ENCODE measurements around the gene MAB21L1. TPM values are rescaled to one million over a fixed set of nuclear protein-coding genes. Genes with fewer than 3 reads are reported as not detected.

MAB21L1 gene
- total and polyA plus RNA-seq, 2 of the 8 experiments (the other 6 are each of a cell fraction or from before 2014, with no cell fraction given), result not detected

- TF ChIP-seq BACH1 (IDR thresholded peaks at IDR 0.05; ENCODE audit: low read length) (peak; percentile 91), SIX5 (IDR thresholded peaks at IDR 0.05; ENCODE audit: low read depth, low read length) (no peak), SIN3A (conservative IDR thresholded peaks at IDR 0.05 in 1 of 2, IDR thresholded peaks at IDR 0.05 in 1 of 2; ENCODE audit: low read depth in 1 of 2, low read length in 2 of 2) (0 out of 4 replicates have a peak, but pooled peaks of 1 of the 2 experiments have one; percentile 43), SRF (IDR thresholded peaks at IDR 0.05; ENCODE audit: low read depth, low read length) (no peak), TAF7 (optimal IDR thresholded peaks at IDR 0.05; ENCODE audit: borderline replicate concordance, low read depth, low read length) (peak; percentile 39), CBX8 (IDR thresholded peaks at IDR 0.05; ENCODE audit: borderline replicate concordance, low read depth, low read length) (no peak), CREB1 (IDR thresholded peaks at IDR 0.05) (no peak), CTCF (IDR thresholded peaks at IDR 0.05; ENCODE audit: control extremely low read depth in 1 of 3, insufficient read depth in 1 of 3, low read depth in 1 of 3, low read length in 3 of 3) (no peak), POLR2A (IDR thresholded peaks at IDR 0.05; ENCODE audit: control extremely low read depth in 1 of 2, low read depth in 2 of 2, low read length in 2 of 2) (peak in 1 of 2 experiments; percentile 82; a peak in 2 of 3 replicates), BRCA1 (IDR thresholded peaks at IDR 0.05; ENCODE audit: low read depth, low read length) (no peak), ZNF274 (IDR thresholded peaks at IDR 0.05; ENCODE audit: borderline replicate concordance, extremely low read depth, low read length) (no peak), TAF1 (IDR thresholded peaks at IDR 0.05; ENCODE audit: low read depth, low read length) (peak; percentile 64), EP300 (IDR thresholded peaks at IDR 0.05; ENCODE audit: borderline replicate concordance in 1 of 2, low read depth in 2 of 2, low read length in 2 of 2) (no peak), ATF2 (IDR thresholded peaks at IDR 0.05; ENCODE audit: low read length) (no peak), JUN (IDR thresholded peaks at IDR 0.05; ENCODE audit: low read depth, low read length) (no peak), SIRT6 (IDR thresholded peaks at IDR 0.05; ENCODE audit: low read length) (no peak), RBBP5 (IDR thresholded peaks at IDR 0.05; ENCODE audit: borderline replicate concordance, low read depth, low read length) (peak; percentile 79), USF2 (IDR thresholded peaks at IDR 0.05; ENCODE audit: low read length) (no peak)
Observed at GRCh38 chr13:35470671-35471661, 5.5 kb downstream of the MAB21L1 start (continued).

Data from H1 (cell line).